Left colon (tissue), 2 donors: ENCODE data around the gene ART1. TPM values are rescaled to one million over a fixed set of nuclear protein-coding genes. Genes with fewer than 3 reads are reported as not detected.

Source experiments
- ATAC-seq: fragments of 200-7000 bp; cut with Tn5 transposase; one replicate; pipeline ENCODE4 v1.9.1; 2020; ENCODE audit warnings: mild to moderate bottlenecking, moderate library complexity
- DNase-seq, 2 donors: peaks; one replicate each; pipeline ENCODE4 v3.0.0-alpha.2; 2020
- intact Hi-C, 2 donors: fragments of 100-400 bp; cut with DNase I in 1 of 2; cut with micrococcal nuclease in 1 of 2; formaldehyde crosslinking; loops; one replicate each; pipeline versions ENCODE4 v1.11.2 to v1.14.0; 2022; cut with DNase I, micrococcal nuclease
- total RNA-seq, 2 donors: library from RNA; stranded (reverse); fragmentation: NEBNext Ultra II Directional; extraction: Animal tissue kit (Norgen Biotek cat#: 25700); gene quantifications; one replicate each; pipeline ENCODE4 v1.2.1, GENCODE V29; 2021
- donor health status: DM: no; HTN: no; CAD: no.
- donor health status: DM: yes; HTN: yes; CAD: no.

The ART1 gene
- total RNA-seq, 2 donors from 2014 or later = not detected

DNA sequence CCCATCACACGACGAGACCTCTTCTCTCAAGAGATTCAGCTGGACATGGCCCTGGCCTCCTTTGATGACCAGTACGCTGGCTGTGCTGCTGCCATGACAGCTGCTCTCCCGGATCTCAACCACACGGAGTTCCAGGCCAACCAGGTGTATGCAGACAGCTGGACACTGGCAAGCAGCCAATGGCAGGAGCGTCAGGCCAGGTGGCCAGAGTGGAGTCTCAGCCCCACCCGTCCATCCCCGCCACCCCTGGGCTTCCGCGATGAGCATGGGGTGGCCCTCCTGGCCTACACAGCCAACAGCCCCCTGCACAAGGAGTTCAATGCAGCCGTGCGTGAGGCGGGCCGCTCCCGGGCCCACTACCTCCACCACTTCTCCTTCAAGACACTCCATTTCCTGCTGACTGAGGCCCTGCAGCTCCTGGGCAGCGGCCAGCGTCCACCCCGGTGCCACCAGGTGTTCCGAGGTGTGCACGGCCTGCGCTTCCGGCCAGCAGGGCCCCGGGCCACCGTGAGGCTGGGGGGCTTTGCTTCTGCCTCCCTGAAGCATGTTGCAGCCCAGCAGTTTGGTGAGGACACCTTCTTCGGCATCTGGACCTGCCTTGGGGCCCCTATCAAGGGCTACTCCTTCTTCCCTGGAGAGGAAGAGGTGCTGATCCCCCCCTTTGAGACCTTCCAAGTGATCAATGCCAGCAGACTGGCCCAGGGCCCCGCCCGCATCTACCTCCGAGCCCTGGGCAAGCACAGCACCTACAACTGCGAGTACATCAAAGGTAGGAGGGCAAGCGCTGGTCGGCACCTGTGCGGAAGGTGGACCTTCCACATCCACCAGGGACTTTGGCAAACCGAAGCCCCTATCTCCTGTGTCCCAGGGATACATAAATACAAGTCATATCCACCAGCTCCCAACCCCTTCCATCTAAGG lies 14.9 kb downstream of the ART1 start:
- intact Hi-C loops = no loop called here
- DNase-seq = peak in 1 of 2 donors; percentile 12
- ATAC-seq = peak; percentile 35

DNA sequence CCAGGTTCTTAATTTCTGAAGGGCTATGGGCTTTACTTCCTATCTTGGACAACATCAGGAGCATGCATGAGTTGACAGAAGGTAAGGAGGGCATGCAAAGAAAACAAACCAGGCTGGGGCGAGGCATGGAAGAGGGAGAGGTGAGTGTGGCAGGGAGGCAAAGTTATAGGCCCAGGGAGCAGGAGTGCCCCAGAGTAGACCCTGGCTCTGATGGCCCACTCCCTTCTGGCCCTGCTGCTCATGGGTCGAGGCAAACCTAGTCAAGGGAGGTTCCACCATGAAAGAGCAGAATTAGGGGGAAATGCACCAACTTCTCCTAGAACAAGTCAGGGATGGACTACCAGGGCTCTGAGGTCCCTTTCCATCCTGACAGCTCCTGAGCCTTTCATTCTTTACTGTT lies 16.0 kb downstream of the ART1 start:
- DNase-seq (no peak), ATAC-seq (no peak)
- intact Hi-C loops = no loop called here

DNA sequence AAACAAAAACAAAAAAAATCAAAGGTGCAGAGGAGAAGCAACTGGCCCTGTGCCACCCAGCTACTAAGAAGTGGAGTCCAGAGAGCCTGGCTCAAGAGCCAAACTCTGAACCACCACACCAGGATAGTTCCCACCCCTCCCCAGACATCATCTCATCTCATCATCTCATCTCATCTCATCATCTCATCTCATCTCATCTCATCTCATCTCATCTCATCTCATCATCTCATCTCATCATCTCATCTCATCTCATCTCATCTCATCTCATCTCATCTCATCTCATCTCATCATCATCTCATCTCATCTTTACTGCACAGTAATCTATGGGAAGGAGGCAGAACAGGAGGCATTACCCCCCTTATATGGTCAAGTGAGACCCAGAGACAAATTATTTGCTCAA lies 17.9 kb downstream of the ART1 start:
- intact Hi-C loops = no loop called here
- no peak for DNase-seq
- ATAC-seq = no peak

DNA sequence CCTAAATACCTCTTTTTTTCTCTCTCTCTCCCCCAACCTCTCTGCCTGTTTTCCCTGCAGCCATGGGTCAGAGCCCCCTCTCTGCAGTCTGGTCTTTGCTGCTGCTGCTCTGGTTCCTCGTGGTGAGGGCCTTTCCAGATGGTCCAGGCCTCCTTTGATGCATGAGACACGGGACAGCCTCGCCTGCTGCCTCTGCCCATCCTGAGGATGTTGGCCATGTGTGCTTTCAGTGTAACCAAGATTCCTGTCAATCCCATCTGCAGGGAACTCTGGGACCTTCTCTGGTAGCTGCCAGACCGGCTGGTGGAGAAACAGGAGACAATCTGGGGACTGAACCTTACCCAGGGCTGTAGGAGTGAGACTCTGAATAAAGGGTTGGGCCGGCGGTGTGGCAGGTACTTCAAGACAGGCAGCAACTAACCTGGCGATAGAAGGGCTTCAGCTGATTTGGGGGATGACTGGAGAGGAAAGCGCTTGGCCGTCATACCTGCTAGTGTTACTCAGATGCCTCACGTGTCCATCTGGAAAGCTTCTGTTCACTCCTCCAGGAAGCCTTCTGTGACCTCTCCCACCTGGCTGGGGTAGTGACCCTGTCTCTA lies 19.2 kb downstream of the ART1 start:
- DNase-seq (no peak), ATAC-seq (no peak)
- intact Hi-C loops = no loop called here

DNA sequence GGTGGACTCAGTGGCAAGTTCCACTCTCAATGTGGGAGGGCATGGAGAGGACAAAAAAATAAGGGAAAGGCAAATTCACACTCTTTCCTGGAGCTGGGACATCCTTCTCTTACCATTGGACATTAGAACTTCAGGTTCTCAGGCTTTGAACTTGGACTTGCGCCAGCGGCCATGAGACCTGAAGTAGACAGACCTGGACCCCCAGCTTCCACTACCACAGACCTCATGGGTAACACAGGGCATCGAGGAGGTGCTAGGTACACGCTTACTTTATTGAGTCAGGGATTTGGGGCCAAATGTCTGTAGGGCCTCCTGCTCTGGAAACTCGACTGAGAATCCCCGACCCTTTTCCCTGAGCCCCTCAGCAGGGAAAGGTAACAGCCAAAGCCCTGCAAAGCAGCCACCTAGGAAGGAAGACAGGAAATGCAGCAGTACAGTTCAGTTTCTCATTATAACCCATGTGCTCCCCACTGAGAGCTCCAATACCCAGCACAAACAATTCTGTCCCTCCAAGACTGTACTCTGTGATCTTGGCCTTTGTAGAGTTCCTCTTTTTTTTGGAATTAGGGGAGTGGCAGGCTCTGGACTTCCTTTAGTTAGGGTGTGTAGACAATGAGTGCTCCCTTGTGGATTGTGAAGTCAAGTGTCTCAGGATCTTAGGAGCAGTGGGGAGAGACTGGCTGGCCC lies 20.6 kb downstream of the ART1 start:
- no peak for ATAC-seq
- DNase-seq = no peak
- intact Hi-C loops = no loop called here

DNA sequence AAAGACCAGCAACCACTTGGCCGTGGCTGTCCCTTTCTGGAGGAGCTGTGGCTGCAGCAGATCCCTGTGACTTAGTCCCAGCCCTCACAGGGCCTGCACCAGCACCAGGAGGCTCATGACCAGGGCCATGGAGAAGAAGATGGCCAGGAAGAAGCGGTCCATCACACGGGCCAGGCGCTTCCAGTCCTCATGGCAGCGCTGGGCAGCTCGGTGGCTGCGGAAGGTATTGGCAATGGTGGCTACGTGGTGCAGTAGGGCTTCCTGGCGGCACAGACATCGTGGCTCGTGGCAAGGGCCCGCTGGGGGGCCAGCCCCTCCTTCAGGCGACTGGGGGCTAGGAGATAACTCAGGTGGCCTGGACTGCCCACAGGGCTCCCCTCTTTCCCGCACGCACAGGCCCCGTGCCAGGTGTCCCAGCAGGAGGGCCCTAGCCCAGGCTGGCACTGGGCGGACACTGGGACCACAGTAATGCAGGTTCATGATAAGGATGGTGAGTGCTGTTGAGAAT lies 21.1 kb downstream of the ART1 start:
- DNase-seq = no peak
- intact Hi-C loops = no loop called here

DNA sequence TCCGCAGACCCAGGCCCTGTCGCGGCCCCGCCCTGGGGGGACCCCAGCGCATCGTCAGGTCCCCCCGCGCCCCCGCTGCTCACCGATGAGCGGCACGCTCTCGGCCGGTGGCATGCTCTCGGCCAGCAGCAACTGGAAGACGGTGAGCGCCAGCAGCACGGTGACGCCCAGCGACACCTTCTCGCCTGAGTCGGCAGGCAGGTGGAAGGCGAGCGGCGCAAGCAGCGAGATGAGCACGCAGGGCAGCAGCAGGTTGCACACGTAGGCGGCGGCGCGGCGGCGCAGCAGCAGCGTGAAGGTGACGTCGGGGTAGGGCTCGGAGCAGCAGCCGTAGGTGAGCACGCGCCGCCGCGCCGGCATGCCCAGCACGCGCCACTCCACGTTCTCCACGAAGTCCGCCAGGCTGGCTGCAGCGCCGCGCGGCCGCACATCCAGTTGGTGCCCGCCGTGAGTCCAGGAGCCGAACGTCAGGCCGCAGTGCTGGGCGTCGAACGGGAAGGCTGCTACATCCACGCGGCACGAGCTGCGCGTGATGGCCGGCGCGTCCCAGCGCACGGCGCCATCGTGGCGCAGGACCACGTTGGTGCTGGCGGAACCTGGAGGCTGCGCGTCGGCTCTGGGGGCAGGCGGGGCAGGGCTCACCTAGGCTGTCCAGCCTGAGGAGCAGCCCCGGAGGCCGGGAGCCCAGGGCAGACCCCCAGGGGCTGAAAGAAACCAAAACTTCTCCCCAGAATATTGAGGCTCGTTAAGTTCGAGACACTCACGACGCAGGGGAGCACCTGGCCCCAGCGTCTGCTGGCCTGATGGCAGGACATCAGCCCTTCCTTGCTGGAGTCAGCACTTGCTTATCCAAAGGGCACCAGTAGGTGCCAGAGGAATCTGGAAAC lies 22.5 kb downstream of the ART1 start:
- intact Hi-C loops = no loop called here

More for the DNA sequence above, 21.1 kb downstream of the ART1 start:
- no peak for ATAC-seq

DNA sequence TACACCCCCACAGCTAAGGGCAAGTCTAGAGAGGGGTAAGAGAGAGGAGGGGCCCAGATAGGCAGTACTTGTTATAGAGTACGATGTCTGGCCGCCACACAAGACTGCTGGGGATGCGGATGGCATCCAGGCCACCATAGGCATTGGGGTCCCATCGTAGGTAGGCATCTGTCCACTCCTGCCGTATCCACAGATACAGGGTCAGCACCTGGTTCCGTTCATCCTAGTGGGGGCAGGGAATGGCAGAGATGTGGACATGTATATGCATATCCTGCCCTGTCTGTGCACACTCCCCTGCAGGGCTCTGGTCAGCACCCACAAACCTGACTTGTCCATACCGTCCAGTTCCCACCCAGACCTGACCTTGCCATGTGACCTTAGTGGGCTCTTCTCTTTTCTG lies 24.2 kb downstream of the ART1 start:
- ATAC-seq = no peak
- intact Hi-C loops = no loop called here
- DNase-seq = no peak

More for the DNA sequence above, 22.5 kb downstream of the ART1 start:
- DNase-seq (no peak), ATAC-seq (no peak)

DNA sequence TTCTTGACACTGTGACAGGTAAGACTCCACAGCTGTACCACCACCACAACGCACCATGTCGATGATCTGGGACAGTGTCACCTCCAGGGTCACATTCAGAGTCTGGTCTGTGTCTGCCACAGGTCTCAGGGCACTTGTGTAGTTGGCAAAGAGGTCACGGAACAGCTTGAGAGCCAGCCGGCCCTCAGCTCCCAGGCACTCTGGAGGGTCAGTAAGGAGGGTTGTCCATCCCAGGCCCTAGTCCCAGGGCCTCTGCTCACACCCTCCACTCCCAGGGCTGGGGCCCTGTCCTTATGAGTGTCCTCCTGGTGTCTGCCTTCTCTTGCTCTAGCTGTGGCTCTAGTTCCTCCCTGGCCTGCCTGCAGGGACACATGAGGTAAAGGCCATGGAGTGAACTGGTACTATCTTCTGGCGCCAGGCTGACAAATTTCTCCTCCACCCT lies 24.8 kb downstream of the ART1 start:
- no peak for ATAC-seq
- intact Hi-C loops = no loop called here
- no peak for DNase-seq

DNA sequence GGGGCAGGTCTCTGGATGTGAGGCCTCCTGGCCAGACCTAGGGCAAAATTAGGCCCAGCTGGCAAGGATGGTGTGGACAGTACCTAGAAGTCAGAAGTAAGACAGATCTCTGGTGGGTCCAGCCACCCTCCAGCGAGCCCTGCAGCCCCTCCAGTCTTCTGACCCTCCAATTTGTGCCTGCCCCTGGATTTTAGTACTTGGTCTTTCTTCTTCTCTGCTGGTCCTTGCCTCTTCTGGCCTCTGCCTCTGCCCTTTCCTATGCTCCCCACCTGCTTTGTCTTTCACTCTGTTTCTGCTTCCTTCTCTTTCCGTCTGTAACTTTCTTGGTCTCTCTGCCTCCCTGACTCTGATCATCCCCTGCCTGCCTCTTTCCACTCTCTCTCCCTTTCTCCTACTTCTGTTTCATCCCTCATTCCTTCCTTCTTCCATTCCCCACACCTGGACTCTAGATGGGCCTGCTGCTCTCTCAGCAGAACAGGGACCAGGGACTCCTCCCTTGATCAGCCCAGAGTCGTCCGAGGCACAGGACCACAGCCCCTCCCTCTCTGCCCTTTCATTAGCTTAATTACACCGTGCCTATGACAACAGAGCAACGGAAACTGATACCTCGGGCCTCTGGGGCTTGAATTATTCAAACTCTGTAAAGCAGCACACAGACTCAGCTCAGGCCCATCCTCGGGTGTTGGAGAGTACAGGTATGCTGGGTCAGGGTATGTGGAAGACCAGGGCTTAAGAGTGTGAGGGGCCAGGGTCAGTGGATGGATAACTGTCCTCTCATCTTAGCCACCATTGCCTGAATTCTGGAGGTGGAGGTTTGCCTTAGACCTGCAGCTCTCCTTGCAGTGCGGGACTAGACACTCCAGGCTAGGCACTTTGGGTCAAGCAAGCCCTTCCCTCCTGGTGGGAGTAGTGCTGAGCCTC lies 26.7 kb downstream of the ART1 start, which contains the start of gene CHRNA10:
TSS of gene CHRNA10 (minus strand) at position 51 of the 921 bp plus-strand sequence. CDS start 72 bp downstream, outside the sequence.
- intact Hi-C loops = no loop called here
- ATAC-seq (no peak), DNase-seq (no peak)

DNA sequence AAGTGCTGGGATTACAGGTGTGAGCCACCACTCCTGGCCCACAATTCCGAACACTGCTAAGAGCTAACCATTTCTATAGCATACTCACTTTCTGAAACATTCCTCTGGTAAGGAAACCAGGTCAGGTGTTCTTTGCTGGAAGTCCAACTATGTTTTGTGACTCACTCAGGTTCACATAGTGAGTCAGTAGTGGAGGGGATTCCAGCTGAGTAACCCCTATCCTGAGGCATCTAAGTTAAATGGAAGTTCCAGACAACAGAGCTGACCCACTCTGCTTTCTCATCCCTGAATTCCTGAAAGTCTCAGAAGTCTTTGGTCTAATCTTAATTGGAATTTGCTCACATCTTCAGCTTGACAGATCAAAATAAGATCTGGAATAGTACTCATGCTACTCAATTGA lies 29.3 kb downstream of the ART1 start:
- no peak for ATAC-seq
- intact Hi-C loops = no loop called here

DNA sequence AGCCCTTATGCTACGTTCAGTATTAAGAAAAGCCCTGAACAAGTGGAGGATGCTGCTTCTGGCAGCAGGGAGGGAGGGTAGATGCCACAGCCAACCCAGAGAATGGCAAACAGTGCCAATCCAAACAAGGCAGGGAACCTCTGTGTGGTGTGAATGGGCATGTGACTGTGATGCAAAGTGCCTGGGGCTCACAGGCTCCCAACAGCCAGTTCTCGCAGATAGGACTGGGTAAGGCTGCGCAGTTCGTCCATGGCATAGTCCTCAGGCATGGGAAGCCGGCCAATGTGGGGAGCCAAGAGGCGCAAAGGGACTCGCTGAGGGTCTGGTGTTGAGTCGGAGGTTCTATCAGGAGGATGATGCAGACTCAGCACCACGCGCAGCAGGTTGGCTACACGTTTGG lies 31.0 kb downstream of the ART1 start:
- DNase-seq (no peak), ATAC-seq (no peak)
- intact Hi-C loops = no loop called here

More for the DNA sequence above, 29.3 kb downstream of the ART1 start:
- DNase-seq = no peak

DNA sequence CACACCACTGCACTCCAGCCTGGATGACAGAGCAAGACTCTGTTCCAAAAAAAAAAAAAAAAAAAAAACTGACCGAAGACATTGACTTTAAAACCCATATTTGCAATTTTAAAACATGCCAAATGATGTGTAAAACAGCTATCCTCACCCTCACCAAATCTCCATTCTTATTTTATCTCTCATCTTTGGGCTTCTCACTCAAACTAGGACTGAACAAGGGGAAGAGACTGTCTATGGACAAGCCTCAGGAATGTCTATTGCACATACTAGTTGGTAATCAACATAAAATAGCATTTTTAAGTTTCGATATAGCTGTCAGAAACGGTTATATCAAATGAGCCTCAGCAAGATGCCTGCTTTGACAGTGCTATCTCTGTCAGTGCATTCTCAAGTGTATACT lies 34.1 kb downstream of the ART1 start:
- intact Hi-C loops = no loop called here
- ATAC-seq = no peak
- no peak for DNase-seq

DNA sequence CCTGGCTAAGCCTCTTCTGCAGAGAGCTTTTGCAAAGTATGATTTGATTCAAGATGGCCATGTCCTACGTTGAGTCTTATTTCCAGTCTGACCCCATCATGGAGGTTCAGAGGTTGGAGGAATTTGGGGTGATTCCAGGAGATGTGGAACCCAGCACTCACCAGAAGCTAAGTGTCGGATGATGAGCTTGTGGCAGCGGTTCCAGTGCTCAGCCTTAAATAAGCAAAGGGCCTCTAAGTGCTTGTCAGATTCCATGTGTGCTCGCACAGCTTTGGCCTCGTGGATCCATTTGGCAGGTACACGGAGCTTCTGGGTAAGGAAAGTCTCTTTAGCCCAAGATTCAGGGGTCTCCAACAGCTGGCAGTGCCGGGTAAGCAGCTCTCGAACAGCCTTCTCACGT lies 38.1 kb downstream of the ART1 start:
- intact Hi-C loops = no loop called here
- ATAC-seq (no peak), DNase-seq (no peak)

DNA sequence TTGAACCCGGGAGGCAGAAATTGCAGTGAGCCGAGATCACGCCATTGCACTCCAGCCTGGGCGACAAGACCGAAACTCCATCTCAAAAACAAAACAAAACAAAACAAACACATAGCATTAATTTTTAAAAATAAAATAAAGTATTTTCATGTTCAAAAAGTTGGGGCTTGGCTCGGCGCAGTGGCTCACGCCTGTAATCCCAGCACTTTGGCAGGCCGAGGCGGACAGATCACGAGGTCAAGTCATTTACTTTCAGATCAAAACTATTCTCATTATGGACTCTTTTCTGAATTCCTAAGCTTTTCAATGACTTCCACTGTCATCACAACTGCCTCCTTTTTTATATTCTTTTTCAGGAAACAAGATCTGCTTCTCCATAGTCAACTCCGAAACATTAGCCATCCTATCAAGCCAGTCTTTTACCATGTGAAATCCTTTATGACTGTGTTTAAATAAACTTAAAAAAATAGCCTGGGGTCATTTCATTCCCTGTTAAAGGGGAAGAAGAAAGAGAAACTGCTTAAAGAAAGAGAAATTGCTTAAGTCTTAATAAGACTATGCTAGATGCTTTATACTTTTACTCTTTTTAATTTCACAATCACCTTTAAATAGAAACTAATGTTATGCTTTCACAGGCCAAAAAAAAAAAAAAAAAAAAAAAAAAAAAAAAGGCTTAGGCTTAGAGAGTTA lies 39.3 kb downstream of the ART1 start:
- DNase-seq (no peak), ATAC-seq (no peak)
- intact Hi-C loops = no loop called here

DNA sequence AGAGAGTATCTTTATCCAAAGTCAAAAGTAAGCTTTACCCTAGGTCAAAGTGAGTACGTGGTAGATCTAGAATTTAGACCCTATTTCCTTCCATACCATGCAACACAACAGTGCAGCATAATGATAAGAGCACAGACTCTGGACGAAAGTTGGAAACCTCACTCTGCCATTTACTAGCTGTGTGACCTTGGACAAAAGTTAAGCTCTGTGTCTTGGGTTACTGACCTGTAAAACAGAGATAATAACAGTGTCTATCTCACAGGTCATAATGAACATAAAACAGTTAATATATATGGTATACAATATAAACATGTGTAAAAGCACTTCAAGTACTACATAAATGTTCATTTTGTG lies 39.9 kb downstream of the ART1 start:
- intact Hi-C loops = no loop called here
- DNase-seq = no peak

DNA sequence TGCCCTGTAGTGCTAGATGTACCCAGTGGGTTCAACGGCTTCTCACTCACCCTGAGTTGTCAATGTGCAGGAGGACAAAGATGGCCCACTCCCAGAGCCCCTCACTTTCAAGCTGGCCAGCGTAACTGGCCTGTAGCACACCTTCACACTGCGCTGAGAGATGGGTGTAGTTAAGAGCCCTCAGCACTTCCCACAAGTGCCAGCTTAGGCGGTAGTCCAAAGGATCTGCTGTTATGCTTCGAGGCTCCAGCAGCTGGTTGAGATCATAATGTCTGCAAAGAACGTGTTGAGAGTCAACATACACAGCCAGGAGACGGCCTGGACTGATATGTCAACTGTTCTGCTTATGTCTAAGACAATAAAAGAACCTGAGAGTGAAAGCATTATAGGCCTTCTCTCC lies 41.0 kb downstream of the ART1 start:
- intact Hi-C loops = no loop called here
- peak; percentile 60 for ATAC-seq
- DNase-seq = no peak

More for the DNA sequence above, 39.9 kb downstream of the ART1 start:
- peak; percentile 49 for ATAC-seq
